Measurements from ENCODE around the gene SMIM10L2A. TPM values are rescaled to one million over a fixed set of nuclear protein-coding genes. Genes with fewer than 3 reads are reported as not detected.
"Not testable (repeated sequence)": the region's sequence is repeated elsewhere in the genome, so short reads cannot be mapped to it uniquely, and the experiment has no call there.

The SMIM10L2A gene
- total RNA-seq, 1 donor from 2014 or later, result 0.82 TPM

GRCh38 chrX:135410861-135411627 lies 10.7 kb upstream of the SMIM10L2A start:
- DNase-seq, result no peak
- Histone ChIP-seq H3K27me3 (ENCODE audit: low read depth) (no peaks in the 10 kb centered on the region), H3K9me3 (replicated peaks) (no peaks in the 10 kb centered on the region), H3K4me1 (no peaks in the 10 kb centered on the region), H3K4me3 (no peak overlapping the region), H3K27ac (replicated peaks) (no peak overlapping the region), H3K36me3 (no peaks in the 10 kb centered on the region)
- TF ChIP-seq CTCF (IDR thresholded peaks at IDR 0.05; ENCODE audit: borderline replicate concordance), result no peak
- intact Hi-C loops (cut with micrococcal nuclease), result no loop called here

GRCh38 chrX:135411893-135412292 lies 9.9 kb upstream of the SMIM10L2A start:
- intact Hi-C loops (cut with micrococcal nuclease), result no loop called here
- TF ChIP-seq CTCF (IDR thresholded peaks at IDR 0.05; ENCODE audit: borderline replicate concordance), result no peak
- Histone ChIP-seq H3K36me3 (no peaks in the 10 kb centered on the region), H3K27me3 (ENCODE audit: low read depth) (no peaks in the 10 kb centered on the region), H3K27ac (replicated peaks) (no peak overlapping the region), H3K4me1 (no peaks in the 10 kb centered on the region), H3K9me3 (replicated peaks) (no peaks in the 10 kb centered on the region), H3K4me3 (no peak overlapping the region)
- DNase-seq, result no peak

GRCh38 chrX:135416546-135416945 lies 5.2 kb upstream of the SMIM10L2A start:
- Histone ChIP-seq H3K4me3 (no peak overlapping the region), H3K27ac (replicated peaks) (no peak overlapping the region), H3K27me3 (ENCODE audit: low read depth) (no peaks in the 10 kb centered on the region), H3K9me3 (replicated peaks) (no peaks in the 10 kb centered on the region), H3K36me3 (no peaks in the 10 kb centered on the region), H3K4me1 (no peaks in the 10 kb centered on the region)
- no peak for TF ChIP-seq CTCF (IDR thresholded peaks at IDR 0.05; ENCODE audit: borderline replicate concordance)
- intact Hi-C loops (cut with micrococcal nuclease), result no loop called here
- DNase-seq, result no peak

GRCh38 chrX:135420831-135421230 lies 913 bp upstream of the SMIM10L2A start:
- no peaks in the 10 kb centered on the region for H3K4me1 ChIP-seq
- no peak for TF ChIP-seq CTCF (IDR thresholded peaks at IDR 0.05; ENCODE audit: borderline replicate concordance)
- intact Hi-C loops (cut with micrococcal nuclease), result no loop called here
- no peaks in the 10 kb centered on the region for H3K9me3 ChIP-seq (replicated peaks)
- no peaks in the 10 kb centered on the region for H3K27me3 ChIP-seq (ENCODE audit: low read depth)
- H3K4me3 ChIP-seq, result no peak overlapping the region
- no peaks in the 10 kb centered on the region for H3K36me3 ChIP-seq
- no peak overlapping the region for H3K27ac ChIP-seq (replicated peaks)
- DNase-seq, result no peak

- Histone ChIP-seq H3K36me3 (no peaks in the 10 kb centered on the region), H3K4me3 (peak overlapping the region; percentile 72), H3K27ac (replicated peaks) (peak overlapping the region; percentile 48), H3K27me3 (ENCODE audit: low read depth) (no peaks in the 10 kb centered on the region), H3K4me1 (no peaks in the 10 kb centered on the region), H3K9me3 (replicated peaks) (no peaks in the 10 kb centered on the region)
- no peak for TF ChIP-seq CTCF (IDR thresholded peaks at IDR 0.05; ENCODE audit: borderline replicate concordance)
- DNase-seq, result peak; percentile 89
- intact Hi-C loops (cut with micrococcal nuclease), result no loop called here
These were observed 210 bp upstream of the SMIM10L2A start for GRCh38 chrX:135421537-135421931.

GRCh38 chrX:135422810-135423168 lies 1.0 kb downstream of the SMIM10L2A start:
- peak overlapping the region; percentile 72 for H3K4me3 ChIP-seq
- H3K4me1 ChIP-seq; H3K27ac ChIP-seq (replicated peaks); intact Hi-C loops (cut with micrococcal nuclease); DNase-seq; H3K9me3 ChIP-seq (replicated peaks); H3K36me3 ChIP-seq; H3K27me3 ChIP-seq (ENCODE audit: low read depth): not testable (repeated sequence)

- H3K27me3 ChIP-seq (ENCODE audit: low read depth); H3K4me1 ChIP-seq; intact Hi-C loops (cut with micrococcal nuclease); H3K9me3 ChIP-seq (replicated peaks); H3K27ac ChIP-seq (replicated peaks); H3K36me3 ChIP-seq; DNase-seq: not testable (repeated sequence)
- peak overlapping the region; percentile 72 for H3K4me3 ChIP-seq
These were observed 1.6 kb downstream of the SMIM10L2A start for GRCh38 chrX:135423173-135423864.
